ENCODE results near the gene CDC123. TPM values are rescaled to one million over a fixed set of nuclear protein-coding genes. Genes with fewer than 3 reads are reported as not detected.

Gene CDC123
- total RNA-seq, 1 experiment from 2014 or later: 132 TPM

DNA sequence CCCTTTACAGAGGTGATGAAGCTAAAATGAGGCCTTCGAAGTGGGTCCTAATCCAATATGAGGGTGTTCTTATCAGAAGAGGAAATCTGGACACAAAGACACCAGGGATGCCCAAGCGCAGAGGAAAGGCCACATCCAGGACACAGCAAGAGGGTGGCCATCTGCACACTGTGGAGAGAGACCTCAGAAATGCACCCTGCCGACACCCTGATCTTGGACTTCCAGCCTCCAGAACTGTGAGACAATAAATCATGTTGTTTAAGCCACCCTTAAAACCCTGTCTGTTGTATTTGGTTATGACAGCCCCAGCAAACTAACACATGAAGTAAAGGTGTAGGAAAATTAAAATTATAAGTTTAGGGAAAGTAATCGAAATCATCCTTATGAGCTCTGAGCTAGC is 64.0 kb downstream of the CDC123 start:
- ChIA-PET POLR2A (no interaction called here), CTCF (interaction anchor here (1.6 kb wide), 1 partner anchor 451 kb away, joined by 4 read pairs; no protein-coding TSS in a partner anchor), RAD21 (ENCODE audit: low non-redundant PET in 1 of 2, low total read pairs in 2 of 2, uncharacterized antibody in 2 of 2, unreplicated experiment in 2 of 2) (interaction anchor here in 1 of 2 experiments (0.6 kb wide), 1 partner anchor 7 kb away, joined by 4 read pairs; no protein-coding TSS in a partner anchor)
- intact Hi-C loops (cut with micrococcal nuclease): loop anchor here (10.0 kb wide), 1 partner anchor 815 kb away; no protein-coding TSS in a partner anchor
- H3K9ac ChIP-seq (ENCODE audit: low read length): no peak overlapping the region
- 0 out of 4 replicates have a peak, but pooled peaks cover 0 to 3% of the 10 kb centered on the region in 2 experiments for H3K36me3 ChIP-seq (ENCODE audit: control insufficient read depth in 1 of 2, insufficient read depth in 2 of 2, low read length in 2 of 2)
- no peaks in the 10 kb centered on the region for H3K9me3 ChIP-seq (ENCODE audit: control insufficient read depth in 1 of 2, insufficient read depth in 1 of 2, low read depth in 1 of 2, low read length in 2 of 2)
- H3K79me2 ChIP-seq (ENCODE audit: insufficient read depth, low read length): no peaks in the 10 kb centered on the region
- BruUV-seq (replicated peaks): no TSS peak
- DNase-seq (ENCODE audit: low read depth, low spot score): no peak
- ATAC-seq: no peak
- no peak overlapping the region for H2AFZ ChIP-seq (ENCODE audit: low read depth, low read length, poor library complexity, severe bottlenecking)
- H3K4me2 ChIP-seq (ENCODE audit: low read length): no peak overlapping the region
- H3K4me3 ChIP-seq (replicated peaks in 1 of 2; ENCODE audit: low read depth in 1 of 2, low read length in 2 of 2): no peak overlapping the region
- H3K9me2 ChIP-seq (ENCODE audit: insufficient read depth): no peaks in the 10 kb centered on the region
- no peak overlapping the region for H3K27ac ChIP-seq (ENCODE audit: low read depth, low read length)
- no peaks in the 10 kb centered on the region for H4K20me1 ChIP-seq (ENCODE audit: insufficient read depth)
- H3K4me1 ChIP-seq (ENCODE audit: control insufficient read depth in 1 of 2, insufficient read depth in 2 of 2, low read length in 2 of 2): peaks cover 3 to 11% of the 10 kb centered on the region in 2 experiments; a peak in 3 of 4 replicates
- TF ChIP-seq SIN3A (IDR thresholded peaks at IDR 0.05; ENCODE audit: low read depth) (no peak), SRF (IDR thresholded peaks at IDR 0.05; ENCODE audit: low read depth) (no peak), FOSL1 (IDR thresholded peaks at IDR 0.05; ENCODE audit: low read depth) (no peak), YY1 (IDR thresholded peaks at IDR 0.05; ENCODE audit: extremely low read depth, insufficient replicate concordance, low read depth, low read length) (no peak)
- no peaks in the 10 kb centered on the region for H3K27me3 ChIP-seq (ENCODE audit: insufficient read depth, low read length)

DNA sequence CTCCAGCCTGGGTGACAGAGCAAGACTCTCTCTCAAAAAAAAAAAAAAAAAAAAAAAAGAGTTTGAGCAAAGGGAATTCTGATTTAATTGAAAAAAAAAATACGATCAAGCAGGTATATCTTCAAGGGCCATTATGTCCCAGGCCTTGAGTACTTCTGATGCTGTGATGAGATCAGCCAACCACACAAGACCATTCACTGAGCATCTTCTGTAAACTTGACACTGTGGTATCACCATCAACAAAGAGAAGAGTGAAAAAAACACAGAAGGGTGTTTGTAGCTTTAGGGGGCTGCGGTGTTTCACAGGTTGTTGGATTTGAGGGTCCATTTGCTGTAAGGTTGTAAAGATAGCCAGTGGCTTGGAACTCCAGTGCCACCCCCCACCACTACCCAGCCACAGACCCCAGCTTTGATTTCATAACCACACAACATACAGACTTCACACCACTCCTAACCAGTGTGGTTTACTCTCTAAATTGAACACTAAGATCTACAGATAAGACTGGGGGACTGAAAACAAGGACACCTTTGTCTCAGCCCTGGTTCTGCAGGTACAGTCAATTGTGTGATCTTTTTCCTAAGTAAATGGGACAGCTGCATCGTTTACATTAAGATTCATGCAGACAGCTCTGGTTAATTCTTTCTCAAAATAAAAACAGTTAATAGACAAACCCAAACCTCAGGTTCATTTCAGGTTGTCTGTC is 66.4 kb downstream of the CDC123 start:
- Histone ChIP-seq H3K9ac (ENCODE audit: low read length) (no peak overlapping the region), H3K4me2 (ENCODE audit: low read length) (no peak overlapping the region), H3K9me3 (ENCODE audit: control insufficient read depth in 1 of 2, insufficient read depth in 1 of 2, low read depth in 1 of 2, low read length in 2 of 2) (no peaks in the 10 kb centered on the region), H3K79me2 (ENCODE audit: insufficient read depth, low read length) (no peaks in the 10 kb centered on the region), H3K4me3 (replicated peaks in 1 of 2; ENCODE audit: low read depth in 1 of 2, low read length in 2 of 2) (no peak overlapping the region), H3K36me3 (ENCODE audit: control insufficient read depth in 1 of 2, insufficient read depth in 2 of 2, low read length in 2 of 2) (0 out of 4 replicates have a peak, but pooled peaks cover 0 to 3% of the 10 kb centered on the region in 2 experiments), H4K20me1 (ENCODE audit: insufficient read depth) (no peaks in the 10 kb centered on the region), H3K27me3 (ENCODE audit: insufficient read depth, low read length) (no peaks in the 10 kb centered on the region), H3K9me2 (ENCODE audit: insufficient read depth) (no peaks in the 10 kb centered on the region), H3K4me1 (ENCODE audit: control insufficient read depth in 1 of 2, insufficient read depth in 2 of 2, low read length in 2 of 2) (peaks cover 3 to 11% of the 10 kb centered on the region in 2 experiments; a peak in 3 of 4 replicates), H2AFZ (ENCODE audit: low read depth, low read length, poor library complexity, severe bottlenecking) (no peak overlapping the region), H3K27ac (ENCODE audit: low read depth, low read length) (no peak overlapping the region)
- ATAC-seq (no peak), DNase-seq (ENCODE audit: low read depth, low spot score) (no peak)
- TF ChIP-seq SRF (IDR thresholded peaks at IDR 0.05; ENCODE audit: low read depth): no peak
- no peak for TF ChIP-seq JUND (IDR thresholded peaks at IDR 0.05)
- no peak for TF ChIP-seq POLR2A (IDR thresholded peaks at IDR 0.05; ENCODE audit: borderline replicate concordance, extremely low read depth, insufficient read depth, insufficient read length)
- RAD21 ChIA-PET (ENCODE audit: low non-redundant PET in 1 of 2, low total read pairs in 2 of 2, uncharacterized antibody in 2 of 2, unreplicated experiment in 2 of 2): interaction anchor here in 1 of 2 experiments (2.4 kb wide), 1 partner anchor 394 kb away, joined by 12 read pairs; no protein-coding TSS in a partner anchor
- intact Hi-C loops (cut with micrococcal nuclease): loop anchor here (10.0 kb wide), 1 partner anchor 812 kb away; no protein-coding TSS in a partner anchor
- no TSS peak for BruUV-seq (replicated peaks)
- CTCF ChIA-PET: interaction anchor here (0.7 to 3.3 kb wide), 2 partner anchors 394 to 400 kb away, joined by 3 to 50 read pairs; no protein-coding TSS in a partner anchor
- POLR2A ChIA-PET: no interaction called here

All from HCT116 (cell line).